Subcutaneous adipose tissue (tissue), 4 donors: ENCODE data around the gene USP9Y. TPM values are rescaled to one million over a fixed set of nuclear protein-coding genes. Genes with fewer than 3 reads are reported as not detected.

Experiments
- total RNA-seq, 4 donors: library from RNA; depleted of rRNA; stranded (reverse); fragments of >200 nt; gene quantifications; one replicate each; pipeline ENCODE4 v1.1.0, GENCODE V29; 2016
- TF ChIP-seq, protein P1 (sequence below): fragments of 450-650 bp; IDR thresholded peaks from one replicate; pipeline ENCODE4 v1.5.1; 2016; ENCODE audit warnings: low read depth, mild to moderate bottlenecking, control low read depth, antibody characterized with exemption, moderate library complexity

The USP9Y gene
- total RNA-seq, 4 donors from 2014 or later, result under 0.01 to 34.4 (median 13.5) TPM

DNA sequence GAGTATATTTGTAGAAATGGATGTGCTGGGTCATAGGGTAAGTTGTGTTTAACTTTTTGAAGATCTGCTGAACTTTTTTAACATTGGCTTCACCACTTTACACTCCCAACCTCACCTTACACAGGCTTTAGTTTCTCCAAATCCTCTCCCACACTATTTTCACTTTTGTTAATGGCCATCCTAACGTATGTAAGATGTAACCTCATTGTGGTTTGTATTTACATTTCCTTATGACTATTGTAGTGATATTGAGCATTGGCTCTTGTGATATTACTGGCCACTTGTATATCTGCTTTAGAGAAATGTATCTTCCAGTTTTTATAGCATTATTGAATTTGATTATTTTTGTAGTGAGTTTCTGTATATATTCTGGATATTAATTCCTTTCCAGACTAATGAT, 93.0 kb downstream of the USP9Y start:
- TF ChIP-seq, protein P1, sequence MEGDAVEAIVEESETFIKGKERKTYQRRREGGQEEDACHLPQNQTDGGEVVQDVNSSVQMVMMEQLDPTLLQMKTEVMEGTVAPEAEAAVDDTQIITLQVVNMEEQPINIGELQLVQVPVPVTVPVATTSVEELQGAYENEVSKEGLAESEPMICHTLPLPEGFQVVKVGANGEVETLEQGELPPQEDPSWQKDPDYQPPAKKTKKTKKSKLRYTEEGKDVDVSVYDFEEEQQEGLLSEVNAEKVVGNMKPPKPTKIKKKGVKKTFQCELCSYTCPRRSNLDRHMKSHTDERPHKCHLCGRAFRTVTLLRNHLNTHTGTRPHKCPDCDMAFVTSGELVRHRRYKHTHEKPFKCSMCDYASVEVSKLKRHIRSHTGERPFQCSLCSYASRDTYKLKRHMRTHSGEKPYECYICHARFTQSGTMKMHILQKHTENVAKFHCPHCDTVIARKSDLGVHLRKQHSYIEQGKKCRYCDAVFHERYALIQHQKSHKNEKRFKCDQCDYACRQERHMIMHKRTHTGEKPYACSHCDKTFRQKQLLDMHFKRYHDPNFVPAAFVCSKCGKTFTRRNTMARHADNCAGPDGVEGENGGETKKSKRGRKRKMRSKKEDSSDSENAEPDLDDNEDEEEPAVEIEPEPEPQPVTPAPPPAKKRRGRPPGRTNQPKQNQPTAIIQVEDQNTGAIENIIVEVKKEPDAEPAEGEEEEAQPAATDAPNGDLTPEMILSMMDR, result no peak

- TF ChIP-seq, protein P1, result no peak
Measured at GRCh38 chrY:12808046-12808445, 107.0 kb downstream of the USP9Y start.

GRCh38 chrY:12809034-12809433, 108.0 kb downstream of the USP9Y start:
- TF ChIP-seq, protein P1, result no peak

- TF ChIP-seq, protein P1, result no peak
Measured at GRCh38 chrY:12823408-12823807, 122.4 kb downstream of the USP9Y start.

GRCh38 chrY:12826791-12827190, 125.8 kb downstream of the USP9Y start:
- TF ChIP-seq, protein P1, result no peak

GRCh38 chrY:12833284-12833683, 132.3 kb downstream of the USP9Y start:
- TF ChIP-seq, protein P1, result no peak

- TF ChIP-seq, protein P1, result no peak
Measured at GRCh38 chrY:12837550-12837949, 136.5 kb downstream of the USP9Y start.
